GM12873 (cell line): ENCODE data around the gene EYS.

Experiments used
- CTCF ChIP-seq: IDR thresholded peaks from 2 replicates; pipeline ENCODE4 v1.5.1; 2012; ENCODE audit warnings: low read depth, mild to moderate bottlenecking, moderate library complexity, low read length, control low read depth; ENCODE audit not compliant: insufficient read depth; ENCODE audit errors: missing control alignments

The EYS gene

GRCh38 chr6:63872233-63872632 lies 1834.8 kb downstream of the EYS start:
- TF ChIP-seq CTCF = no peak

DNA sequence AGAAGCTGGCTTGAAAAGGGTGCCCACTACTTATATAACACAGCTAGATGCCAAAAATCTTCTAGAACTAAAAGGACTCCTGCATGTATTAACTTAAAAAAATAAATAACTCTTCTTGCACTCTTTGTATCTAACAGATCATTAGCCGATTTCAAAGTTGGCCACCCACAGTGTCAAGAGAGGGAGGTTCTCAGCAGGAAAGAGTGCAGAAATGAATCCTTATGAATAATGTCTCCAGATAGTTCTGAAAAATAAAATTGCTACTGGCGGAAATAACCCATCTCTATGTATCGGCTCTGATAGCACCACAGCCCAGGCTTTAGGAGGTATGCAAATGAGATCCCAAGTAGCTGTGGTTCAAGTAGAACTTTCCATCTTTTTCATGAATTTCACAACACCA lies 1838.7 kb downstream of the EYS start:
- no peak for TF ChIP-seq CTCF

DNA sequence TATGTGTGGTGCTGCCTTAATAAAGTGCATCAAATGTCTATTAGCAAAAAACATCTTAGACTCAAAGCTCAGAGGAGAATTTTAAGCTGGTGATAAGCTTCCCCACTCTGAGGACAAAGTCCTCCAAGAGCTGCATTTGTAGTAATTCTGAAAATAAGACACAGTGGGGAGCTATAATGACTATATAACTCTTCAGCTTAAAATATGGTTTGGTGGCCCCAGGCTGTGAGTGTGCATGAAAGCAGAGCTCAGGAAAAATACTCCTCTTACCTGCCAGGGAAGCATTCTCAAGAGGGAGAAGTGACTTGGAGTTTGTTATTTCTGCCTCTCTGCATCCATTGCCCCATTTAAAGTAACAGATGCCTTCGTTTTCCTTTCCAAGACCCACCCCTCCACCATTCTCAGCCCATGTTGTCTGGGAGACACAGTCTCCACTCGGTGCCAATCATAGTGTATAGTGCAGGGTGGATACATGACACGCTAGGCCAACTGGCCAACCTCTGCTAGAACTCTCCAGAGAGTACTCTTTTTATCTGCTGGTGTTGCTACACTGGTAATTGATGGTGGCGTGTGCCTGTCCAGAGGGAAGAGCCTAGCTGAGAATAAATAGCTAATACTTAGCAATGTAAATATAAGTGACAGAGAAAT lies 1842.2 kb downstream of the EYS start:
- TF ChIP-seq CTCF = no peak

- no peak for TF ChIP-seq CTCF
Measured at GRCh38 chr6:63864061-63864460, 1843.0 kb downstream of the EYS start.

- TF ChIP-seq CTCF = no peak
Measured at GRCh38 chr6:63862486-63863198, 1844.4 kb downstream of the EYS start.

DNA sequence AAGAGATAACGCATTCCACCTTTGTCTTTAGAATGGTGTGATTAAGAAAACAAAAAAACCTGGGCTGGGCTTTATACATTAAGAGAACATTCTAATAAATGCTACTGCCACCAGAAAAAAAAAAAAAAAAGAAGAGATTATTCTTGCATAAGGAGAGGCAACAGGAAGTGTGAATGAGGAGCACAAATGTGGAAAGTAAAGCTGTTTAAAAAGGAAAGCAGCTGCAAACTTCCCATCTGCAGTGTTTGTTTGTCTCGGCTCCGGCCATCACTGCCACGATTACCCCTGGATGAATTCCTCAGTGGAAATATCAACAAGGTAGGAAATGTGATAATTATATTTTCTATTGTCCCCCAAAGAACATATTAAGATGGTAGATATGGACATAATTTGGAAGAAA lies 1847.5 kb downstream of the EYS start:
- no peak for TF ChIP-seq CTCF

DNA sequence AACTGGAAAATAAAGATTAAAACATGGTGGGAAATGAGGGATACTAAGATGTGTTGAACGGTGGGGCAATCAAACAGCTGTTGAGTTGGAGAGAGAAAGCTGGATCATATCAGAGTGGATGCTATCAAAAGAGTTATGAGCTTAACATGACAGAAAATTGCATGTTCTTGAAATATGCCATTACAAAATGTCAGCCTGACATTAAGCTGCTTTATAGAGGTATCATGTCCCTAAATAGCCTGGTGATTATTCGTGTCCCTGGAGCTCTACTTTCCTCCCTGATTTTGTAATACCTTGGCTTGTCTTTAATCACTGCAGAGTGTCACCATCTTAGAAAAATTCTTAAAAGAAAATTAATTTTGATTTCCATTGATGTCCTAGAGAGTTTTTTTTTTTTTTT lies 1848.3 kb downstream of the EYS start:
- no peak for TF ChIP-seq CTCF
